Osteocyte (in vitro differentiated cells): ENCODE data around the gene TMC8. TPM values are rescaled to one million over a fixed set of nuclear protein-coding genes. Genes with fewer than 3 reads are reported as not detected.

Source experiments
- DNase-seq: peaks from one replicate; pipeline ENCODE4 v3.0.0; 2021; ENCODE audit warnings: mixed read lengths; ENCODE audit not compliant: unreplicated experiment; ENCODE audit errors: extremely low spot score
- H3K27ac Mint-ChIP-seq: one replicate; pipeline ENCODE4 v1.8.0; 2021; ENCODE audit warnings: mild to moderate bottlenecking, mixed read lengths; ENCODE audit not compliant: unreplicated experiment
- H3K27me3 Mint-ChIP-seq: one replicate; pipeline ENCODE4 v1.8.0; 2021; ENCODE audit warnings: mixed read lengths; ENCODE audit not compliant: unreplicated experiment
- H3K36me3 Mint-ChIP-seq: one replicate; pipeline ENCODE4 v1.8.0; 2021; ENCODE audit warnings: mixed read lengths; ENCODE audit not compliant: unreplicated experiment
- H3K4me1 Mint-ChIP-seq: one replicate; pipeline ENCODE4 v1.8.0; 2021; ENCODE audit warnings: mixed read lengths; ENCODE audit not compliant: unreplicated experiment
- H3K4me3 Mint-ChIP-seq: one replicate; pipeline ENCODE4 v1.8.0; 2021; ENCODE audit warnings: mild to moderate bottlenecking, moderate library complexity, mixed read lengths; ENCODE audit not compliant: unreplicated experiment
- H3K9me3 Mint-ChIP-seq: one replicate; pipeline ENCODE4 v1.8.0; 2021; ENCODE audit warnings: mixed read lengths; ENCODE audit not compliant: unreplicated experiment
- total RNA-seq: library from RNA; stranded (reverse); gene quantifications from 2 replicates; pipeline ENCODE4 v1.2.1, GENCODE V29; 2021
- TF ChIP-seq, protein P1 (sequence below): fragments of 200-600 bp; sonication (generic); IDR thresholded peaks from 2 replicates; pipeline ENCODE4 v1.5.0; 2021; ENCODE audit warnings: antibody characterized with exemption, mild to moderate bottlenecking, moderate library complexity

Gene TMC8
- total RNA-seq, 1 donor from 2014 or later = 0.40 TPM

DNA sequence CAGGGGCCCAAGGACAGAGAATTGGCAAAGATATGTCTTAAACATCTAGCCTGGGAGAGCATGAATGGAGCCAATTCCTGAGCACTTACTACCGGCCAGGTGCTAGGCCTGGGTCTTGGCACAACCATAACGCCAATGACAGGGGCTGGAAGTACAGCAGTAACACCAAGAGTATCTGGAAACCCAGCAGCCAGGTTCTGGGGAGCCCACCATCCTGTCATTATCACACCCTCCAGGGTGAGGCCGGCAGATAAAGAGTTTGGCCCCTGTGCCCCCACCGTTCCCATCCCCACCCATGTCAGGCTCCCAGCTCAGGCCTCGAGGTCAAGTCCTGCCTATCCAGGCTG, 508 bp upstream of the TMC8 start:
- H3K27me3 Mint-ChIP-seq = no peaks in the 10 kb centered on the region

GRCh38 chr17:78131172-78132083, 857 bp downstream of the TMC8 start:
- Mint-ChIP-seq H3K36me3 (no peaks in the 10 kb centered on the region), H3K27ac (no peak overlapping the region), H3K4me3 (no peak overlapping the region), H3K4me1 (peaks cover 29% of the 10 kb centered on the region), H3K27me3 (no peaks in the 10 kb centered on the region), H3K9me3 (no peaks in the 10 kb centered on the region)
- TF ChIP-seq, protein P1, sequence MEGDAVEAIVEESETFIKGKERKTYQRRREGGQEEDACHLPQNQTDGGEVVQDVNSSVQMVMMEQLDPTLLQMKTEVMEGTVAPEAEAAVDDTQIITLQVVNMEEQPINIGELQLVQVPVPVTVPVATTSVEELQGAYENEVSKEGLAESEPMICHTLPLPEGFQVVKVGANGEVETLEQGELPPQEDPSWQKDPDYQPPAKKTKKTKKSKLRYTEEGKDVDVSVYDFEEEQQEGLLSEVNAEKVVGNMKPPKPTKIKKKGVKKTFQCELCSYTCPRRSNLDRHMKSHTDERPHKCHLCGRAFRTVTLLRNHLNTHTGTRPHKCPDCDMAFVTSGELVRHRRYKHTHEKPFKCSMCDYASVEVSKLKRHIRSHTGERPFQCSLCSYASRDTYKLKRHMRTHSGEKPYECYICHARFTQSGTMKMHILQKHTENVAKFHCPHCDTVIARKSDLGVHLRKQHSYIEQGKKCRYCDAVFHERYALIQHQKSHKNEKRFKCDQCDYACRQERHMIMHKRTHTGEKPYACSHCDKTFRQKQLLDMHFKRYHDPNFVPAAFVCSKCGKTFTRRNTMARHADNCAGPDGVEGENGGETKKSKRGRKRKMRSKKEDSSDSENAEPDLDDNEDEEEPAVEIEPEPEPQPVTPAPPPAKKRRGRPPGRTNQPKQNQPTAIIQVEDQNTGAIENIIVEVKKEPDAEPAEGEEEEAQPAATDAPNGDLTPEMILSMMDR = no peak
- DNase-seq = peak; percentile 85

More for the DNA sequence above, 508 bp upstream of the TMC8 start:
- Mint-ChIP-seq H3K9me3 (no peaks in the 10 kb centered on the region), H3K4me1 (peaks cover 35% of the 10 kb centered on the region), H3K4me3 (no peak overlapping the region), H3K36me3 (no peaks in the 10 kb centered on the region), H3K27ac (peak overlapping the region; percentile 47)
- TF ChIP-seq, protein P1 = no peak
- no peak for DNase-seq

DNA sequence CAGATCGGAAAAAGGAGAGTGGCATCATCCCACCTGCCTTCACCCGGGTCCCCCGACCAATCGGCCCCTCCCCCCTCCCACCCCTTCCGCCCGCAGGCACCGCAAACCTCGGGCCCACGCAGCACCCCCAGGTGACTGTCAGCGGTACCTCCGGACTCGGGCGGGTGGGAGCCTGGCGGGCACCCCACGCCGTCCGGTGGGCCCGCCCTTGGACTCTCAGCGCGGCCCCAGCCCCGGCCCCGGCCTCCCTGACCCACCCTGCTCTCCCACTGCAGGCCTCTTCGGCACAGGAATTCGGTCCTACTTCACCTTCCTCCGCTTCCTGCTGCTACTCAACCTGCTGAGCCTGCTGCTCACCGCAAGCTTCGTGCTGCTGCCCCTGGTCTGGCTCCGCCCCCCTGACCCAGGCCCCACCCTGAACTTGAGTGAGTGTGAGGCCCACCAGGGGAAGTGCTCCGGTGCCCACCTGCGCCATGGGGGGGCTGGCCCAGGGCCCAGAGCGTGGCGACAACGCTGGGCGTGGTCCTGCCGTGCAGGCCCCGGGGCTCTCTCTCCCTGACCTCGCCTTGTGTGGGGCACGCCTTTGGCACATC, 1.6 kb downstream of the TMC8 start:
- no peaks in the 10 kb centered on the region for H3K9me3 Mint-ChIP-seq
- TF ChIP-seq, protein P1 = no peak
- H3K36me3 Mint-ChIP-seq = no peaks in the 10 kb centered on the region
- DNase-seq = no peak
- peaks cover 26% of the 10 kb centered on the region for H3K4me1 Mint-ChIP-seq
- no peak overlapping the region for H3K27ac Mint-ChIP-seq
- H3K4me3 Mint-ChIP-seq = no peak overlapping the region
- no peaks in the 10 kb centered on the region for H3K27me3 Mint-ChIP-seq

GRCh38 chr17:78132767-78133178, 2.2 kb downstream of the TMC8 start:
- no peaks in the 10 kb centered on the region for H3K36me3 Mint-ChIP-seq
- H3K4me1 Mint-ChIP-seq = peaks cover 21% of the 10 kb centered on the region
- no peak overlapping the region for H3K4me3 Mint-ChIP-seq
- DNase-seq = no peak
- H3K9me3 Mint-ChIP-seq = no peaks in the 10 kb centered on the region
- no peaks in the 10 kb centered on the region for H3K27me3 Mint-ChIP-seq
- no peak overlapping the region for H3K27ac Mint-ChIP-seq
- TF ChIP-seq, protein P1 = no peak
